ENCODE measurements around the gene LUC7L2. TPM values are rescaled to one million over a fixed set of nuclear protein-coding genes. Genes with fewer than 3 reads are reported as not detected.

LUC7L2 gene
- polyA plus RNA-seq, 2 donors: 31.8 to 35.8 TPM

- Histone ChIP-seq H3K4me1 (ENCODE audit: control insufficient read depth in 2 of 2, insufficient read depth in 2 of 2, low read length in 1 of 2) (peaks cover 0 to 2% of the 10 kb centered on the region in 2 donors), H3K4me3 (ENCODE audit: low read depth in 1 of 2, low read length in 2 of 2) (no peak overlapping the region), H3K27me3 (ENCODE audit: control insufficient read depth in 1 of 2, insufficient read depth in 2 of 2, low read length in 2 of 2) (no peaks in the 10 kb centered on the region), H3K27ac (ENCODE audit: low read depth in 2 of 2, low read length in 1 of 2) (no peak overlapping the region), H3K9me3 (ENCODE audit: control insufficient read depth in 2 of 2, insufficient read depth in 1 of 2, low read depth in 1 of 2, low read length in 1 of 2) (no peaks in the 10 kb centered on the region), H3K36me3 (ENCODE audit: control insufficient read depth in 2 of 2, insufficient read depth in 2 of 2, low read length in 1 of 2) (peaks cover 0 to 4% of the 10 kb centered on the region in 2 donors)
- 74 to 75% methylated on average over 7 of the region's 7 CpGs for WGBS, 2 donors
Measured at GRCh38 chr7:139471740-139472353, 112.2 kb downstream of the LUC7L2 start.

Other genes with a start within 250 kb of the LUC7L2 start
- 1 to 10 TPM; 1.4 to 3.0 TPM for gene UBN2, start 128.7 kb upstream of the LUC7L2 start, polyA plus RNA-seq
- 10 to 100 TPM; 13.2 to 22.7 TPM for gene FMC1, start 18.6 kb upstream of the LUC7L2 start, polyA plus RNA-seq
- 1 to 10 TPM; 1.8 to 3.9 TPM for gene KLRG2, start 123.8 kb downstream of the LUC7L2 start, polyA plus RNA-seq
- under 1 TPM in 1 of 2 donors, not detected in 1; 0.04 TPM for gene CLEC2L, start 163.8 kb downstream of the LUC7L2 start, polyA plus RNA-seq